Neural progenitor cell (in vitro differentiated cells): ENCODE data around the gene PPP2R1A. TPM values are rescaled to one million over a fixed set of nuclear protein-coding genes. Genes with fewer than 3 reads are reported as not detected.

Experiments used
- DNase-seq: peaks from one replicate; pipeline ENCODE4 v3.0.0-alpha.2; 2016; ENCODE audit warnings: low spot score
- H2AFZ ChIP-seq: fragments of 200-600 bp; sonication (generic); replicated peaks from 2 replicates; pipeline ENCODE4 v1.6.1; 2016; ENCODE audit warnings: antibody characterized with exemption
- H3F3A ChIP-seq: fragments of 200-600 bp; sonication (generic); 2 replicates; pipeline ENCODE4 v1.6.1; 2016; ENCODE audit warnings: antibody characterized with exemption, low read depth
- H3K27ac ChIP-seq: fragments of 200-600 bp; sonication (generic); 2 replicates; pipeline ENCODE4 v1.5.1; 2016; ENCODE audit warnings: mild to moderate bottlenecking
- H3K27me3 ChIP-seq: fragments of 200-600 bp; sonication (generic); 2 replicates; pipeline ENCODE4 v1.6.1; 2016; ENCODE audit warnings: mild to moderate bottlenecking, moderate library complexity
- H3K36me3 ChIP-seq: fragments of 200-600 bp; sonication (generic); 2 replicates; pipeline ENCODE4 v1.5.1; 2016
- H3K4me1 ChIP-seq: fragments of 200-600 bp; sonication (generic); 2 replicates; pipeline ENCODE4 v1.6.1; 2016; ENCODE audit warnings: mixed run types
- H3K4me2 ChIP-seq: fragments of 200-600 bp; sonication (generic); 2 replicates; pipeline ENCODE4 v1.6.1; 2016
- H3K4me3 ChIP-seq: fragments of 200-600 bp; sonication (generic); 2 replicates; pipeline ENCODE4 v1.5.1; 2016
- H3K79me2 ChIP-seq: fragments of 200-600 bp; sonication (generic); 2 replicates; pipeline ENCODE4 v1.6.1; 2016; ENCODE audit warnings: low read depth
- H3K9ac ChIP-seq: fragments of 200-600 bp; sonication (generic); 2 replicates; pipeline ENCODE4 v1.6.1; 2016
- H3K9me3 ChIP-seq: fragments of 200-600 bp; sonication (generic); 2 replicates; pipeline ENCODE4 v1.5.1; 2016; ENCODE audit warnings: low read depth
- H4K20me1 ChIP-seq: fragments of 200-600 bp; sonication (generic); 2 replicates; pipeline ENCODE4 v1.6.1; 2016; ENCODE audit warnings: low read depth
- H3K27ac Mint-ChIP-seq: 3 replicates; pipeline ENCODE4 v1.8.0; 2021; ENCODE audit warnings: mixed read lengths
- H3K27me3 Mint-ChIP-seq: 2 replicates; pipeline ENCODE4 v1.8.0; 2022; ENCODE audit warnings: low read depth, mild to moderate bottlenecking, inconsistent platforms, moderate library complexity, mixed read lengths; ENCODE audit not compliant: insufficient read depth
- H3K36me3 Mint-ChIP-seq: 3 replicates; pipeline ENCODE4 v1.8.0; 2021; ENCODE audit warnings: mixed read lengths
- H3K4me1 Mint-ChIP-seq: 3 replicates; pipeline ENCODE4 v1.8.0; 2021; ENCODE audit warnings: mixed read lengths
- H3K4me3 Mint-ChIP-seq: 3 replicates; pipeline ENCODE4 v1.8.0; 2021; ENCODE audit warnings: mild to moderate bottlenecking, moderate library complexity, mixed read lengths
- H3K9me3 Mint-ChIP-seq: 3 replicates; pipeline ENCODE4 v1.8.0; 2020; ENCODE audit warnings: mixed read lengths
- EZH2 ChIP-seq: fragments of 200-600 bp; sonication (generic); IDR thresholded peaks from 2 replicates; pipeline ENCODE4 v1.6.1; 2017; ENCODE audit warnings: antibody characterized with exemption, mild to moderate bottlenecking, moderate library complexity
- EZH2phosphoT487 ChIP-seq: fragments of 200-600 bp; sonication (generic); IDR thresholded peaks from 2 replicates; pipeline ENCODE4 v1.6.1; 2017; ENCODE audit warnings: antibody characterized with exemption
- microRNA-seq: library from miRNA; unstranded; fragments of <30 nt; microRNA quantifications from one replicate; pipeline ENCODE4, GENCODE V29; 2016
- small RNA-seq: library from RNA; depleted of rRNA; stranded (forward); fragments of <200 nt; gene quantifications from one replicate; pipeline ENCODE3, GENCODE V24; 2015
- total RNA-seq: library from RNA; depleted of rRNA; stranded (reverse); fragments of >200 nt; gene quantifications from 2 replicates; pipeline ENCODE4 v1.2.3, GENCODE V29; 2015; ENCODE audit warnings: low replicate concordance
- TF ChIP-seq, protein P1 (sequence below): fragments of 200-600 bp; sonication (generic); IDR thresholded peaks from 2 replicates; pipeline ENCODE4 v1.5.1; 2017; ENCODE audit warnings: antibody characterized with exemption, mild to moderate bottlenecking

The PPP2R1A gene
- total RNA-seq, 1 donor from 2014 or later, result 218 TPM

GRCh38 chr19:52275988-52276387, 86.1 kb downstream of the PPP2R1A start:
- Histone ChIP-seq H3K9me3 (no peaks in the 10 kb centered on the region), H4K20me1 (peaks cover 31% of the 10 kb centered on the region), H3K36me3 (peaks cover 5% of the 10 kb centered on the region), H2AFZ (no peak overlapping the region), H3K4me3 (no peak overlapping the region), H3K27ac (no peak overlapping the region), H3K27me3 (no peaks in the 10 kb centered on the region), H3K4me2 (peak overlapping the region; percentile 38), H3K9ac (no peak overlapping the region), H3F3A (no peaks in the 10 kb centered on the region), H3K79me2 (peaks cover 100% of the 10 kb centered on the region), H3K4me1 (peaks cover 7% of the 10 kb centered on the region)
- Mint-ChIP-seq H3K4me3 (no peak overlapping the region), H3K27ac (no peak overlapping the region), H3K27me3 (peaks cover 2% of the 10 kb centered on the region), H3K4me1 (no peaks in the 10 kb centered on the region), H3K9me3 (peaks cover 82% of the 10 kb centered on the region), H3K36me3 (peaks cover 74% of the 10 kb centered on the region)
- TF ChIP-seq EZH2, result no peak
- no peak for TF ChIP-seq EZH2phosphoT487
- TF ChIP-seq, protein P1, sequence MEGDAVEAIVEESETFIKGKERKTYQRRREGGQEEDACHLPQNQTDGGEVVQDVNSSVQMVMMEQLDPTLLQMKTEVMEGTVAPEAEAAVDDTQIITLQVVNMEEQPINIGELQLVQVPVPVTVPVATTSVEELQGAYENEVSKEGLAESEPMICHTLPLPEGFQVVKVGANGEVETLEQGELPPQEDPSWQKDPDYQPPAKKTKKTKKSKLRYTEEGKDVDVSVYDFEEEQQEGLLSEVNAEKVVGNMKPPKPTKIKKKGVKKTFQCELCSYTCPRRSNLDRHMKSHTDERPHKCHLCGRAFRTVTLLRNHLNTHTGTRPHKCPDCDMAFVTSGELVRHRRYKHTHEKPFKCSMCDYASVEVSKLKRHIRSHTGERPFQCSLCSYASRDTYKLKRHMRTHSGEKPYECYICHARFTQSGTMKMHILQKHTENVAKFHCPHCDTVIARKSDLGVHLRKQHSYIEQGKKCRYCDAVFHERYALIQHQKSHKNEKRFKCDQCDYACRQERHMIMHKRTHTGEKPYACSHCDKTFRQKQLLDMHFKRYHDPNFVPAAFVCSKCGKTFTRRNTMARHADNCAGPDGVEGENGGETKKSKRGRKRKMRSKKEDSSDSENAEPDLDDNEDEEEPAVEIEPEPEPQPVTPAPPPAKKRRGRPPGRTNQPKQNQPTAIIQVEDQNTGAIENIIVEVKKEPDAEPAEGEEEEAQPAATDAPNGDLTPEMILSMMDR, result no peak
- DNase-seq, result no peak

DNA sequence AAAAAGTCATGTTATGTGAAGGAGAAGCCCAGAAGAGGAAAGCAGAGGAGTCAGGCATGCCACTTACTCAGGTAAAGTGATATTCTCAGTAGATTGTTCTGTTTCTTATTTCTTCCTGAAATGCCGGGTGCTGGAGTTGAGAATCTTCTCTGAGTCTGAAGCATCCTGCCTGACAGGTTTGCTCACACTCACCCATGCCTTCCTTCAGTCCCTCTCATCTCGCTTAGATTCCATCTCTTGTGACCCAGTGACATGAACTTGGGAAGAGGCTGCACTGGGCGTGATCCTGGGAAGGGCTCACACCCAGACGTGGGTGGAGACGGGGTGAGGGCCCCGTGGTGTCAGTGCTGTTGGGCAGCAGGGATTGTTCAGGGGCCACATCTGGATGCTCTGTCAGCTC, 87.6 kb downstream of the PPP2R1A start:
- H3K4me3 ChIP-seq, result no peak overlapping the region
- Mint-ChIP-seq H3K36me3 (peaks cover 75% of the 10 kb centered on the region), H3K27me3 (no peaks in the 10 kb centered on the region), H3K27ac (no peak overlapping the region), H3K9me3 (peaks cover 83% of the 10 kb centered on the region), H3K4me1 (no peaks in the 10 kb centered on the region), H3K4me3 (peak overlapping the region; percentile 58)
- H3K79me2 ChIP-seq, result peaks cover 100% of the 10 kb centered on the region
- TF ChIP-seq EZH2phosphoT487, result no peak
- no peak for TF ChIP-seq EZH2
- no peaks in the 10 kb centered on the region for H3K36me3 ChIP-seq
- H3K9me3 ChIP-seq, result no peaks in the 10 kb centered on the region
- no peaks in the 10 kb centered on the region for H3K27me3 ChIP-seq
- H3K9ac ChIP-seq, result no peak overlapping the region
- H4K20me1 ChIP-seq, result peaks cover 37% of the 10 kb centered on the region
- H3K4me2 ChIP-seq, result no peak overlapping the region
- no peak overlapping the region for H2AFZ ChIP-seq
- peaks cover 7% of the 10 kb centered on the region for H3K4me1 ChIP-seq
- H3K27ac ChIP-seq, result no peak overlapping the region
- DNase-seq, result no peak
- H3F3A ChIP-seq, result no peaks in the 10 kb centered on the region

Small RNAs within 50 kb of the gene (microRNA-seq; reads per million reads assigned to microRNA genes)
- gene MIR6801, result not detected

Small RNAs within 50 kb of the gene (small RNA-seq; reads per million reads assigned to genes)
- gene MIR6801, result not detected
- gene RF00019, result not detected
- 0.73 reads per million, percentile 70 among the genes with 10 or more reads in this experiment for gene RPL37P23

Other genes with a start within 250 kb of the PPP2R1A start
- gene ZNF350, start 203.2 kb upstream of the PPP2R1A start, total RNA-seq, result 4.6 and 7.3 TPM in 2 replicates
- 15.9 and 31.4 TPM in 2 replicates for gene ZNF615, start 181.8 kb upstream of the PPP2R1A start, total RNA-seq
- gene ZNF614, start 161.7 kb upstream of the PPP2R1A start, total RNA-seq, result 19.1 and 21.5 TPM in 2 replicates
- 17.7 and 23.3 TPM in 2 replicates for gene ZNF432, start 141.2 kb upstream of the PPP2R1A start, total RNA-seq
- 17.6 and 18.3 TPM in 2 replicates for gene ZNF841, start 94.3 kb upstream of the PPP2R1A start, total RNA-seq
- gene ZNF616, start 50.1 kb upstream of the PPP2R1A start, total RNA-seq, result 26.8 and 38.4 TPM in 2 replicates
- 8.3 and 8.8 TPM in 2 replicates for gene ZNF836, start 18.4 kb upstream of the PPP2R1A start, total RNA-seq
- 27.2 and 66.1 TPM in 2 replicates for gene ZNF766, start 79.5 kb downstream of the PPP2R1A start, total RNA-seq
- gene ZNF480, start 107.1 kb downstream of the PPP2R1A start, total RNA-seq, result 13.2 and 18.1 TPM in 2 replicates
- 13.0 and 13.1 TPM in 2 replicates for gene ZNF610, start 146.2 kb downstream of the PPP2R1A start, total RNA-seq
- gene ZNF880, start 179.9 kb downstream of the PPP2R1A start, total RNA-seq, result 26.3 and 56.1 TPM in 2 replicates
- gene ZNF528, start 207.8 kb downstream of the PPP2R1A start, total RNA-seq, result 16.8 and 29.8 TPM in 2 replicates
- gene ZNF534, start 239.1 kb downstream of the PPP2R1A start, total RNA-seq, result 0.43 and 0.62 TPM in 2 replicates